Measurements from ENCODE around the gene LIMCH1. TPM values are rescaled to one million over a fixed set of nuclear protein-coding genes. Genes with fewer than 3 reads are reported as not detected.

The LIMCH1 gene
- total and polyA plus RNA-seq, 2 of the 8 experiments (the other 6 are each of a cell fraction or from before 2014, with no cell fraction given), result 2.7 to 3.0 TPM

DNA sequence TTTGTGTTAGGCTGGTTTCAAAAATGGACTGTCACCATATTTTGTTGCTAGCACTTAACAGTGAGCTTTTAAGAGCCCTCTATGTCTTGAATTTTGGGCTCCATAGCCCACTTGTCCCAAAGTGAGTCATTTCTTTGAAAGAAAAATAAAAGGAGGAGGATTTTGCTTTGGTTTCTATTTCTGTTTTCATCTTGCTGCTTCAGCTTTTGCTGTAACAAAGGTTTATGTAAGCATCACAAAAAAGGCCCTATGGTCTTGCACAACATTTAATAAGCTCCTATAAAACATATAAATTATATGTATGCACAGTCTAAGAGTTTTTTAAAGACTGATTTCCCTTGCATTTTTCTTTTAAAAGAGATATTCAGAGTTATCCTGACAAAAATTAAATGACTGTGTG, 105.4 kb downstream of the LIMCH1 start (continued):
- TF ChIP-seq, protein P1, sequence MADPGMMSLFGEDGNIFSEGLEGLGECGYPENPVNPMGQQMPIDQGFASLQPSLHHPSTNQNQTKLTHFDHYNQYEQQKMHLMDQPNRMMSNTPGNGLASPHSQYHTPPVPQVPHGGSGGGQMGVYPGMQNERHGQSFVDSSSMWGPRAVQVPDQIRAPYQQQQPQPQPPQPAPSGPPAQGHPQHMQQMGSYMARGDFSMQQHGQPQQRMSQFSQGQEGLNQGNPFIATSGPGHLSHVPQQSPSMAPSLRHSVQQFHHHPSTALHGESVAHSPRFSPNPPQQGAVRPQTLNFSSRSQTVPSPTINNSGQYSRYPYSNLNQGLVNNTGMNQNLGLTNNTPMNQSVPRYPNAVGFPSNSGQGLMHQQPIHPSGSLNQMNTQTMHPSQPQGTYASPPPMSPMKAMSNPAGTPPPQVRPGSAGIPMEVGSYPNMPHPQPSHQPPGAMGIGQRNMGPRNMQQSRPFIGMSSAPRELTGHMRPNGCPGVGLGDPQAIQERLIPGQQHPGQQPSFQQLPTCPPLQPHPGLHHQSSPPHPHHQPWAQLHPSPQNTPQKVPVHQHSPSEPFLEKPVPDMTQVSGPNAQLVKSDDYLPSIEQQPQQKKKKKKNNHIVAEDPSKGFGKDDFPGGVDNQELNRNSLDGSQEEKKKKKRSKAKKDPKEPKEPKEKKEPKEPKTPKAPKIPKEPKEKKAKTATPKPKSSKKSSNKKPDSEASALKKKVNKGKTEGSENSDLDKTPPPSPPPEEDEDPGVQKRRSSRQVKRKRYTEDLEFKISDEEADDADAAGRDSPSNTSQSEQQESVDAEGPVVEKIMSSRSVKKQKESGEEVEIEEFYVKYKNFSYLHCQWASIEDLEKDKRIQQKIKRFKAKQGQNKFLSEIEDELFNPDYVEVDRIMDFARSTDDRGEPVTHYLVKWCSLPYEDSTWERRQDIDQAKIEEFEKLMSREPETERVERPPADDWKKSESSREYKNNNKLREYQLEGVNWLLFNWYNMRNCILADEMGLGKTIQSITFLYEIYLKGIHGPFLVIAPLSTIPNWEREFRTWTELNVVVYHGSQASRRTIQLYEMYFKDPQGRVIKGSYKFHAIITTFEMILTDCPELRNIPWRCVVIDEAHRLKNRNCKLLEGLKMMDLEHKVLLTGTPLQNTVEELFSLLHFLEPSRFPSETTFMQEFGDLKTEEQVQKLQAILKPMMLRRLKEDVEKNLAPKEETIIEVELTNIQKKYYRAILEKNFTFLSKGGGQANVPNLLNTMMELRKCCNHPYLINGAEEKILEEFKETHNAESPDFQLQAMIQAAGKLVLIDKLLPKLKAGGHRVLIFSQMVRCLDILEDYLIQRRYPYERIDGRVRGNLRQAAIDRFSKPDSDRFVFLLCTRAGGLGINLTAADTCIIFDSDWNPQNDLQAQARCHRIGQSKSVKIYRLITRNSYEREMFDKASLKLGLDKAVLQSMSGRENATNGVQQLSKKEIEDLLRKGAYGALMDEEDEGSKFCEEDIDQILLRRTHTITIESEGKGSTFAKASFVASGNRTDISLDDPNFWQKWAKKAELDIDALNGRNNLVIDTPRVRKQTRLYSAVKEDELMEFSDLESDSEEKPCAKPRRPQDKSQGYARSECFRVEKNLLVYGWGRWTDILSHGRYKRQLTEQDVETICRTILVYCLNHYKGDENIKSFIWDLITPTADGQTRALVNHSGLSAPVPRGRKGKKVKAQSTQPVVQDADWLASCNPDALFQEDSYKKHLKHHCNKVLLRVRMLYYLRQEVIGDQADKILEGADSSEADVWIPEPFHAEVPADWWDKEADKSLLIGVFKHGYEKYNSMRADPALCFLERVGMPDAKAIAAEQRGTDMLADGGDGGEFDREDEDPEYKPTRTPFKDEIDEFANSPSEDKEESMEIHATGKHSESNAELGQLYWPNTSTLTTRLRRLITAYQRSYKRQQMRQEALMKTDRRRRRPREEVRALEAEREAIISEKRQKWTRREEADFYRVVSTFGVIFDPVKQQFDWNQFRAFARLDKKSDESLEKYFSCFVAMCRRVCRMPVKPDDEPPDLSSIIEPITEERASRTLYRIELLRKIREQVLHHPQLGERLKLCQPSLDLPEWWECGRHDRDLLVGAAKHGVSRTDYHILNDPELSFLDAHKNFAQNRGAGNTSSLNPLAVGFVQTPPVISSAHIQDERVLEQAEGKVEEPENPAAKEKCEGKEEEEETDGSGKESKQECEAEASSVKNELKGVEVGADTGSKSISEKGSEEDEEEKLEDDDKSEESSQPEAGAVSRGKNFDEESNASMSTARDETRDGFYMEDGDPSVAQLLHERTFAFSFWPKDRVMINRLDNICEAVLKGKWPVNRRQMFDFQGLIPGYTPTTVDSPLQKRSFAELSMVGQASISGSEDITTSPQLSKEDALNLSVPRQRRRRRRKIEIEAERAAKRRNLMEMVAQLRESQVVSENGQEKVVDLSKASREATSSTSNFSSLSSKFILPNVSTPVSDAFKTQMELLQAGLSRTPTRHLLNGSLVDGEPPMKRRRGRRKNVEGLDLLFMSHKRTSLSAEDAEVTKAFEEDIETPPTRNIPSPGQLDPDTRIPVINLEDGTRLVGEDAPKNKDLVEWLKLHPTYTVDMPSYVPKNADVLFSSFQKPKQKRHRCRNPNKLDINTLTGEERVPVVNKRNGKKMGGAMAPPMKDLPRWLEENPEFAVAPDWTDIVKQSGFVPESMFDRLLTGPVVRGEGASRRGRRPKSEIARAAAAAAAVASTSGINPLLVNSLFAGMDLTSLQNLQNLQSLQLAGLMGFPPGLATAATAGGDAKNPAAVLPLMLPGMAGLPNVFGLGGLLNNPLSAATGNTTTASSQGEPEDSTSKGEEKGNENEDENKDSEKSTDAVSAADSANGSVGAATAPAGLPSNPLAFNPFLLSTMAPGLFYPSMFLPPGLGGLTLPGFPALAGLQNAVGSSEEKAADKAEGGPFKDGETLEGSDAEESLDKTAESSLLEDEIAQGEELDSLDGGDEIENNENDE (IDR thresholded peaks at IDR 0.05; ENCODE audit: insufficient replicate concordance, low read length), result no peak
- no peak for TF ChIP-seq RBBP5 (IDR thresholded peaks at IDR 0.05; ENCODE audit: borderline replicate concordance, low read depth, low read length)
- no peak for TF ChIP-seq CEBPB (IDR thresholded peaks at IDR 0.05; ENCODE audit: low read depth, low read length)
- no peak for TF ChIP-seq BCL11A (IDR thresholded peaks at IDR 0.05; ENCODE audit: low read depth in 2 of 2, low read length in 2 of 2)
- no peak for TF ChIP-seq JUND (IDR thresholded peaks at IDR 0.05; ENCODE audit: low read length)
- TF ChIP-seq, protein P2, sequence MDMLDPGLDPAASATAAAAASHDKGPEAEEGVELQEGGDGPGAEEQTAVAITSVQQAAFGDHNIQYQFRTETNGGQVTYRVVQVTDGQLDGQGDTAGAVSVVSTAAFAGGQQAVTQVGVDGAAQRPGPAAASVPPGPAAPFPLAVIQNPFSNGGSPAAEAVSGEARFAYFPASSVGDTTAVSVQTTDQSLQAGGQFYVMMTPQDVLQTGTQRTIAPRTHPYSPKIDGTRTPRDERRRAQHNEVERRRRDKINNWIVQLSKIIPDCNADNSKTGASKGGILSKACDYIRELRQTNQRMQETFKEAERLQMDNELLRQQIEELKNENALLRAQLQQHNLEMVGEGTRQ (IDR thresholded peaks at IDR 0.05; ENCODE audit: low read length), result no peak
- TF ChIP-seq KDM1A (IDR thresholded peaks at IDR 0.05; ENCODE audit: borderline replicate concordance, low read length), result no peak
- no peak for TF ChIP-seq HDAC6 (IDR thresholded peaks at IDR 0.05; ENCODE audit: low read depth, low read length)
- TF ChIP-seq SRF (IDR thresholded peaks at IDR 0.05; ENCODE audit: low read depth, low read length), result no peak
- no peak for TF ChIP-seq BACH1 (IDR thresholded peaks at IDR 0.05; ENCODE audit: low read length)
- TF ChIP-seq MAFK (IDR thresholded peaks at IDR 0.05; ENCODE audit: low read depth, low read length), result no peak
- TF ChIP-seq KDM5A (IDR thresholded peaks at IDR 0.05; ENCODE audit: low read length), result no peak
